Tibial artery (tissue), 4 donors: Measurements from ENCODE around the gene NASP.

Source experiments
- DNase-seq, 2 donors: peaks; one replicate each; pipeline ENCODE4 v3.0.0-alpha.2; 2019
- H3K27ac ChIP-seq, 2 donors: fragments of 200-600 bp; sonication (generic) in 1 of 2; 1 replicate in 1 of 2; 2 replicates in 1 of 2; pipeline ENCODE4 v1.5.1; 2018 to 2019; ENCODE audit warnings: mild to moderate bottlenecking in 1 of 2
- H3K27me3 ChIP-seq, 2 donors: fragments of 200-600 bp; sonication (generic) in 1 of 2; one replicate each; pipeline versions ENCODE4 v1.5.1 to v1.6.0; 2016 to 2019
- H3K36me3 ChIP-seq, 3 donors: fragments of 200-600 bp; sonication (generic) in 2 of 3; one replicate each; pipeline ENCODE4 v1.5.1; 2016 to 2019; ENCODE audit warnings: mild to moderate bottlenecking in 2 of 3
- H3K4me1 ChIP-seq, 4 donors: fragments of 200-600 bp; sonication (generic) in 2 of 4; 1 replicate in 3 of 4; 2 replicates in 1 of 4; pipeline ENCODE4 v1.5.1; 2016 to 2019
- H3K4me3 ChIP-seq, 2 donors: fragments of 200-600 bp; sonication (generic) in 1 of 2; 1 replicate in 1 of 2; 2 replicates in 1 of 2; pipeline ENCODE4 v1.5.1; 2018 to 2019; ENCODE audit warnings: mild to moderate bottlenecking in 2 of 2
- H3K9me3 ChIP-seq, 3 donors: fragments of 200-600 bp; sonication (generic) in 1 of 3; one replicate each; pipeline ENCODE4 v1.5.1; 2016 to 2019
- intact Hi-C: fragments of 100-400 bp; cut with DNase I; formaldehyde crosslinking; loops from one replicate; pipeline ENCODE4 v1.15.0; 2023; ENCODE audit warnings: low total_unique reads
- TF ChIP-seq, protein P1 (sequence below), 2 experiments: fragments of 200-600 bp in 1 of 2; fragments of 450-650 bp in 1 of 2; IDR thresholded peaks; one replicate each; pipeline ENCODE4 v1.5.1; 2017 to 2019; ENCODE audit warnings: antibody characterized with exemption in 2 of 2, mild to moderate bottlenecking in 1 of 2, moderate library complexity in 1 of 2

Gene NASP

DNA sequence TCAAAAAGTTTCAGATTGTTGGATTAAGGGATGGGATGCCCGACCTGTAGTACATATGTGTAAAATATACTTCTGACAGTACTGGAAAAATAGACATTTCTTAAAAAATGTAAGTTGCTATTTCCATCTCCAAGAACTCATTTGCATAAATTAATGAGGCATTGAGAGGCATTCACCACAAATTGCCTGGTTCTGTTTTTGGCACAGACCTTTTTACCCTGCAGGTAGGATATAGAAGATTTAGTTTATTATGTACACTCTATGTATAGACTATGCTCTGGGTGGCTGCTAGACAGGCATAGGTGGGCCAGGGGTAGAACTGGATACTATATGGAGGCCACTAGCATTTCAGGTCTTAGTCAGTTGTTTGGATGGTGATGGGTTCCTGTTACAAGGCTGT is 32.0 kb downstream of the NASP start:
- no peaks in the 10 kb centered on the region for H3K27me3 ChIP-seq
- TF ChIP-seq, protein P1, sequence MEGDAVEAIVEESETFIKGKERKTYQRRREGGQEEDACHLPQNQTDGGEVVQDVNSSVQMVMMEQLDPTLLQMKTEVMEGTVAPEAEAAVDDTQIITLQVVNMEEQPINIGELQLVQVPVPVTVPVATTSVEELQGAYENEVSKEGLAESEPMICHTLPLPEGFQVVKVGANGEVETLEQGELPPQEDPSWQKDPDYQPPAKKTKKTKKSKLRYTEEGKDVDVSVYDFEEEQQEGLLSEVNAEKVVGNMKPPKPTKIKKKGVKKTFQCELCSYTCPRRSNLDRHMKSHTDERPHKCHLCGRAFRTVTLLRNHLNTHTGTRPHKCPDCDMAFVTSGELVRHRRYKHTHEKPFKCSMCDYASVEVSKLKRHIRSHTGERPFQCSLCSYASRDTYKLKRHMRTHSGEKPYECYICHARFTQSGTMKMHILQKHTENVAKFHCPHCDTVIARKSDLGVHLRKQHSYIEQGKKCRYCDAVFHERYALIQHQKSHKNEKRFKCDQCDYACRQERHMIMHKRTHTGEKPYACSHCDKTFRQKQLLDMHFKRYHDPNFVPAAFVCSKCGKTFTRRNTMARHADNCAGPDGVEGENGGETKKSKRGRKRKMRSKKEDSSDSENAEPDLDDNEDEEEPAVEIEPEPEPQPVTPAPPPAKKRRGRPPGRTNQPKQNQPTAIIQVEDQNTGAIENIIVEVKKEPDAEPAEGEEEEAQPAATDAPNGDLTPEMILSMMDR (IDR thresholded peaks at IDR 0.05), result no peak
- H3K9me3 ChIP-seq, result no peaks in the 10 kb centered on the region
- H3K36me3 ChIP-seq, result peaks cover 37 to 78% (median 51%) of the 10 kb centered on the region in 3 donors
- H3K4me3 ChIP-seq, result no peak overlapping the region
- H3K27ac ChIP-seq, result no peak overlapping the region
- intact Hi-C loops, result no loop called here
- no peaks in the 10 kb centered on the region for H3K4me1 ChIP-seq
- DNase-seq, result no peak

DNA sequence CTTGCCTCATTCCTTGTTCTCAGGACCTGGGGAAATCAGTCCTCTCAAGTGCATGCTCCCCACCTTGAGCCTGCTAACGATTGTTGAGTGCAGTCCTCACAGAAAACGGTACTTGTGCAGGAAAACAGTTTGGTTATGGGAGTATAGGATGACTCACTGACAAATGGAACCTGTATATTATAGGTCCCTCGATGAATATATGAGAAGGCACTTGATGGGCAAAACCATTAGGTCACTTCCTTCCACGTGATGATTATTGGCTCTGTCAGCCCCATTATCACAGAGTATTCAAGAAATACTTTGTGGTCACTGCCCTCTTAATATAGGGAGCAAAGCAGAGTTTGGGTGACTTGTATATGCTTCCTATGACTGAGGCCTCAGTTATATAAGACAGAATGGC is 33.8 kb downstream of the NASP start:
- Histone ChIP-seq H3K4me3 (no peak overlapping the region), H3K27me3 (no peaks in the 10 kb centered on the region), H3K4me1 (peaks cover 0 to 9% (median 2%) of the 10 kb centered on the region in 4 donors), H3K36me3 (peaks cover 37 to 78% (median 51%) of the 10 kb centered on the region in 3 donors), H3K27ac (no peak overlapping the region), H3K9me3 (no peaks in the 10 kb centered on the region)
- no peak for DNase-seq
- TF ChIP-seq, protein P1 (IDR thresholded peaks at IDR 0.05), result no peak
- intact Hi-C loops, result no loop called here

DNA sequence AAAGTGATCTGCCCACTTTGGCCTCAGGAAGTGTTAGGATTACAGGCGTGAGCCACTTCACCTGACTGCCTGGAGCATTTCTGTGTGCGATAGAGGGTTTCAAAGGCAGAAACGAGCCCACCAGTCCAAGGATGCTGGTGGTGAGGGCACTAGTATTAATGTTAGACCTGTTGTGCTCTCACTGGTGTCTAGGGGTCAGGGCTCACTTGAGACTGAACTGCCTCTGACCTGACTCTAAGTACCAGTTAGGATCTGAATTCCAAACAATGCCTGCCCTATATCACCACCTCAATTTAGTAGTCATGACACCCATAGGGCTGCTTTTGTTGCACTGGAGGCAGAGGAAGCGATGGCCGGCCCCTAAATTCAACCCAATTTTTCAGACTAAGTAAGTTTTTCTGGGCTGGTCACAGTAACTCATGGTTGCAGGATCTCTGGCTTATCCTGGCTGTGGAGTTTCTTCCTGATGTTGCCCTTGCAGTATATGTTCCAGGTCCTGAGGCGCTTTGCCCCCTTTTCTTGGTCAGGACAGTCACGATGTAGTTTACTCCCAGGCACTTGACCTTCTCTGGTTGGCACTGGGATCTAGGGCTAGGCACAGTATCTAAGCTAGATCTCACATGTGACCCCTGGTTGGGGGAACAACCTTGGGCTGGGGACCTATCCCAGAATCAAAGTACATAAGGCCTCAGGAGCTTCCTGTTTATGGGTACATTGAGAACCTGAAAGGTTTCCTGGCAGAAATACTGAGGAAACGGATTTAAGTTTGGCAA is 35.5 kb downstream of the NASP start:
- intact Hi-C loops, result no loop called here
- Histone ChIP-seq H3K4me1 (peaks cover 0 to 20% (median 6%) of the 10 kb centered on the region in 4 donors), H3K4me3 (no peak overlapping the region), H3K27me3 (no peaks in the 10 kb centered on the region), H3K27ac (no peak overlapping the region), H3K9me3 (no peaks in the 10 kb centered on the region), H3K36me3 (peaks cover 29 to 82% (median 51%) of the 10 kb centered on the region in 3 donors)
- no peak for DNase-seq
- TF ChIP-seq, protein P1 (IDR thresholded peaks at IDR 0.05), result no peak

DNA sequence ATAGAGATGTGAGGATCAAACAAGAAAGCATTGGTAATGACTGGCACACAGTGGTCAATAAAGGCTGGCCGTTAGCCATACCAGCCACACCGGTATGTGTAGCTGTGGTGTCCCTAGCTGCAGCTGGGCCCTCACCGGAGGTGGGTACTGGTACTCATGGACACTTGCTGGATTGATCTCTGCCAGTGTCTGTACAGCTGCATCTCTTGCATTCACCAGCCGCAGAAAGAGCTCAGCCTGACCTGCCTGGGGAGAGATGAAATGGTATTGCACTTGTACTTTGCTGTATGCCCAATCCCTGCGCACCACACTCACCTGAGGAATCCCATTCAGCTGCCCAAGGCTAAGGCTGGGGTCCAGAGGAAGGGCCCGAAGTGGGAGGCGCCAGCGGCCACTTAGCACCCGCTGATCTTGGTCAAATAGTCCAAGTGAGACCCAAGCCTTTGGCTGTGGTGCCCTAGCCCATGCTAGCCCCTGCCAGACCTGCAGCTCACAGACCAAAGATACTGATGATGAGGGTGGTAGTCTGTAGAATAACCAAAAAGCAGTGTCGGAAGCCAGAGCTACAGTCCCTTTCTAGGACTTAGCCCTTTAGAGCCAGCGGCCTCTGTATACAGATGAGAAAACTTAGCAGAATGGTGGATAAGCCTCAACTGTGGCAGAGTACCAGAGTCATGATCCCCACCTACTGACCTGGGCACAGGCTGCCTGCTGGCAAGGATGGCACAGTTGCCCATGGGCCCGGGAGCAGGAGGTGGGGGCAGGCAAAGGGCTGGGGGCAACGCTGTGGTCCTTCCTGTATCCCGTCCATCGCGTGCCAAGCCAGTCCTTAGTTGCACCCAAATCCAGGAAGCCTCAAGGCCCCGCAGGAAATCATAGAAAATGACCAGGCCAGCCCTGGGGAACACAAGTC is 37.0 kb downstream of the NASP start:
- no peak for DNase-seq
- peaks cover 16 to 76% (median 44%) of the 10 kb centered on the region in 3 donors for H3K36me3 ChIP-seq

DNA sequence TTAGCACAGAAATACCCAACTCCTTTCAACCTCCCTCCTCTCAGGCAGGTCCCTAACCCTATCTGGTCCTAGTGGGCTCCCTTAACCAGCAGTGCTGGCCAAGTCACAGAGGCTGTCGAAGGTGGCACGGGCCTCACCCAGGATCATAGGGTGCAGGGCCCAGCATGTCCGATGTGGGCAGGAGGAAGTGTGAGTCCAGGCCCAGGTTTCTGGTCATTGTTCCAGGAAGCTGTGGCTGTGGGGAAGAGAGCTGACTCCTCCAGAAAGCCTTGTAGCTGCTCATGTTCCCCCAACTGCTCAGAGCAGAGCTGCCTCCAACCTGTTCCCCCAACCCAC is 37.6 kb downstream of the NASP start:
- peak overlapping the region in 1 of 2 donors; percentile 41 for H3K27ac ChIP-seq
- intact Hi-C loops, result no loop called here

More for the DNA sequence above, 37.0 kb downstream of the NASP start:
- TF ChIP-seq, protein P1 (IDR thresholded peaks at IDR 0.05), result no peak
- no peaks in the 10 kb centered on the region for H3K27me3 ChIP-seq
- H3K4me1 ChIP-seq, result peaks cover 0 to 20% (median 6%) of the 10 kb centered on the region in 4 donors
- H3K9me3 ChIP-seq, result no peaks in the 10 kb centered on the region
- H3K4me3 ChIP-seq, result no peak overlapping the region
- H3K27ac ChIP-seq, result peak overlapping the region in 1 of 2 donors; percentile 41
- intact Hi-C loops, result no loop called here

More for the DNA sequence above, 37.6 kb downstream of the NASP start:
- Histone ChIP-seq H3K27me3 (no peaks in the 10 kb centered on the region), H3K4me3 (no peak overlapping the region), H3K4me1 (peaks cover 0 to 20% (median 6%) of the 10 kb centered on the region in 4 donors), H3K9me3 (no peaks in the 10 kb centered on the region), H3K36me3 (peaks cover 13 to 76% (median 40%) of the 10 kb centered on the region in 3 donors)
- TF ChIP-seq, protein P1 (IDR thresholded peaks at IDR 0.05), result no peak
- DNase-seq, result no peak
